HG03108 (cell line): ENCODE measurements around the gene CBX1.

Source experiments
- ATAC-seq: cut with Tn5 transposase; IDR thresholded peaks from one replicate; pipeline ENCODE4 v1.9.1; 2021; ENCODE audit warnings: moderate library complexity; ENCODE audit not compliant: unreplicated experiment

Gene CBX1

GRCh38 chr17:48027322-48027981 lies 73.8 kb downstream of the CBX1 start:
- ATAC-seq = no peak

GRCh38 chr17:48026502-48027321 lies 74.6 kb downstream of the CBX1 start:
- no peak for ATAC-seq

DNA sequence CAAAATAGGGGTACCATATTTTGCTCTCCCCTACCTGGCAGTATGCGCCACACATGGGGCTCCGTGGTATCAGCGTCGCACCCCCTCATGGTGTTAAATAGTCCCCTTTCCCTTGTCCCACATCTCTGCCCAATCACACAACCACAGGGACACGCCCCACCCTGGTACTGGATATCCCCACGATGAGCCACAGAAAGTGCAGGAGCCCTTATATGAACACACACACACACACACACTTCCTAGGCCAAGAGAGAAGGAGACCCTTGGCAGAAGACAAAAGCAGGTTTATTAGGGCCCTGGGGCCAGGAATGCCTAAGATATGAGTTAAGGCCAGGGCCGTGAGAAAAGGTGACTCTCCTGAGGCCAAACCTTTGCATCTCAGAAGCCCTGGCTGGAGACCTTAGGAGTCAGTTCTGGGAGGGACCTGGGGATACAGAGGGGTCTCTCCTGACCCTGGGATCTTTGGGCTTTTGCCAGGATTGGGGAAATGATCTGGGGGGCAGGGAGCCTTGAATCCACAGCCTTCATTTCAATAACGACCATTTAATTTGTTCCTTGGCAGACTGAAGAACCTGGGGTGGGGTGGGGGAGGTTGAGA lies 75.3 kb downstream of the CBX1 start:
- no peak for ATAC-seq

DNA sequence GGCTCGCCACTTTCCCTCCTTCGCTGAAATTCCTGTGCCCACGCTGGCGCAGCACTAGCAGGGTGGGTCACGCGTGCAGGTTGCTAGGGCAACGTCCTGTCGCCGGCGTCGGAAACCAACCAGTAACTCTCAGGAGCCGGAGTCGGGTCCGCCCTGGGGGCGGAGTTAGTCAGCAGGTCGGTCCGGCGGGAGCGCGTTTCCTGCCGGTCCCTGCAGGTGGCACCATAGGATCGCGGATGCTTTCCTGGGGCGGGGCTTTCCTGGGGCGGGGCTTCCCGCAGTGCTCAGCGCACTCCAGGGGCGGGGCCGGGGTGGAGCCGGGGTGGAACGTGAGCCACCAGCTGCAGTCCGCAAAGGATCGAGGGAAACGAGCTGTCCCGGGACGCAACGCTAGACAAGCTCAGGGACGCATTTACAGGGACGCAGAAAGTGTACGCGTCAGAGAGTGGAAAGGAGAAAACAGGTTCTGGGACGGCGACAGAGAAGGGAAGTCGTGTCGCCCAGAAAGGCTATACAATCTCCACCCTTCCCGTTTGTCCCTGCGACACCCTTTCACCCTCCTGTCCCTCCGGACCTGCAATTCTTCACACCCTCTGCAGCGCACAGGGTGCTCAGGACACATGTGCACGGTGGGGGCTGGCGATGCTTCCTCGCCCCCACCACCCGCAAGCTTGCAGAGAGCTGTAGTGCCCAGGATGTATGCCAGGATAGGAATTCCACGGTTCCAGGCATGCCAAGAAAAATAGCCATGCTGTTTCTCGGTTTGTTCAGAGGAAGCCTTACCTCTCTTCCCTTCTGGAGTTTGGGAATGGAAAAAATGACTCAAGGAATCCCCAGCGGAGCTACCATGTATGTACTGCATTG lies 76.0 kb downstream of the CBX1 start:
- ATAC-seq = peak; percentile 64

- no peak for ATAC-seq
Observed at GRCh38 chr17:48024149-48025039, 76.9 kb downstream of the CBX1 start.

DNA sequence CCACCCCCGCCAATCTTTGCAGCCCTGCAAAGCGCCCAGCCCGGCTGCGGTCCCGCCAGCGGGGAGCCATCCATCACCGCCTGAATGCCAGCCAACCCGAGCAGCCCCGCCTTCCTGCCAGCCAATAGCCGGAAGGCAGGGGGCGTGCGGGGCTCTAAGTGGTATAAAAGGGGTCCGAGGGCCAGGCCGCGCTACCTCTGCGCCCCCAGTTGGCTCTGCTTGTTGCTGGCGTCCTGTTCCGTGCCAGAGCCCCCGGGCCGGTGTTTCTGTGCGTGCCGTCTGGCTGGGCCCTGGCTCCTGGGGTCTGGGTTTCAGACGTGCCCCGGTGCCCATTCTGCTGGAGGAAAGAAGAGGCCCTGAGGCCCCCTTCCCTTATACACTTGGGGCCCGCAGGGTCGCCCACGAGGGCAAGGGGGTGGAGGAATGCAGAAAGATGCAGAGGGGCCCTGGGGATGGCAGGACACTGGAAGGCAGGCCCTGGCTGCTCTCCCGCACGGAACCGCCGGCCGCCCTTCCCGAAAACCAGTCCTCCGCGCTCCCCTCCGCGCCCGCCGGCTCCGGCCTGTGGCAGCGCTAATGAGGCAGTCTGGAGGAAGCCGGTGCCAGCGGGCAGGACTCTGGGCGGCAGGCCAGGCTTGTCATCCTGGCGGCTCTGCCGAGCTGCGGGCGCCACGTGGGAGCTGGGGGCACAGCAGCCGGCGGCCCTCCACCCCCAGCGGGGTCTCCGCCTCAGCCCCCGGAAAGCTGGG lies 77.7 kb downstream of the CBX1 start:
- ATAC-seq = no peak

DNA sequence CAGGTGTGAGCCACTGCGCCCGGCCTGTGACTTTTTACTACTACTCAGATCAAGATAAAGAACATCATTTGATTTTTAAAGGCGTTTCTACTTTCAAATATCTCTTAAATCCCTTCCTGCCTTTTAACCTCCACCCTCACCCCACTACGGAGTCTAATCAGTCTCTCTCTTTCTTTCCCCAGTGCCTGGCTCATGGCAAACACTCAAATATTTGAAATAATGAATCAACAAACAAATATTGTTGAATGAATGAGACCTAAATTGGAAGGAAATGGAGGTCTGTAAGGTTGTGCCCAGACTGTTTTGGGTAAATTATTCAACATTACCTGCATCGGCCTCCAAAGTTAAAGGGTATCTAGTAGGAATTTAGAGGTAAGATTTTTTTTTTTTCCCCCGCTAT lies 78.4 kb downstream of the CBX1 start:
- no peak for ATAC-seq

DNA sequence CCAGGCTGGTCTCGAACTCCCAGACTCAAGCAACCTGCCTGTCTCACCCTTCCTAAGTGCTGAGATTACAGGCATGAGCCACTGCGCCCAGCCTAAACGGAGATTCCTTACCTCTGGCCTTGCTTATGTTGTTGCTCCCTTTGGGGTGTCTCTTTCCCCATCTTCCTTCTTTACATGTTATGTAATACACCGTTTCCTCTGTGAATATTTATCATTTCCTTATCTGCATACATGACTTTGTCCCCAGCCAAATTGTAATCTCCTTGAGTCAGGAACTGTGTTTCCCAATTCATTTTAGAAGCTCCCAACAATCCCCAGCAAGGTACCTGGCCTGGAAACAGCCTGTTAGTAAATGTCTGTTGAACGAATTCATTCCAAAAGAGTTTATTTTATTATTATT lies 79.3 kb downstream of the CBX1 start:
- ATAC-seq = no peak
